GM15510 (cell line): ENCODE measurements around the gene HECW1.

Experiments used
- POLR2A ChIP-seq: IDR thresholded peaks from 3 replicates; pipeline ENCODE4 v1.6.1; 2011; ENCODE audit warnings: borderline replicate concordance; ENCODE audit not compliant: insufficient read length; ENCODE audit errors: extremely low read depth

HECW1 gene

GRCh38 chr7:43530553-43531410 lies 418.3 kb downstream of the HECW1 start:
- no peak for TF ChIP-seq POLR2A

- no peak for TF ChIP-seq POLR2A
Measured at GRCh38 chr7:43531700-43532099, 419.3 kb downstream of the HECW1 start.

- TF ChIP-seq POLR2A: no peak
Measured at GRCh38 chr7:43533801-43534479, 421.5 kb downstream of the HECW1 start.

GRCh38 chr7:43535031-43535451 lies 422.6 kb downstream of the HECW1 start:
- TF ChIP-seq POLR2A: no peak

GRCh38 chr7:43535810-43536585 lies 423.6 kb downstream of the HECW1 start:
- TF ChIP-seq POLR2A: no peak

- no peak for TF ChIP-seq POLR2A
Measured at GRCh38 chr7:43536773-43537172, 424.3 kb downstream of the HECW1 start.

- TF ChIP-seq POLR2A: no peak
Measured at GRCh38 chr7:43537765-43538403, 425.4 kb downstream of the HECW1 start.

GRCh38 chr7:43538404-43538771 lies 425.9 kb downstream of the HECW1 start:
- no peak for TF ChIP-seq POLR2A

GRCh38 chr7:43540471-43540870 lies 428.0 kb downstream of the HECW1 start:
- no peak for TF ChIP-seq POLR2A

- no peak for TF ChIP-seq POLR2A
Measured at GRCh38 chr7:43542716-43543115, 430.3 kb downstream of the HECW1 start.

- no peak for TF ChIP-seq POLR2A
Measured at GRCh38 chr7:43546231-43546630, 433.8 kb downstream of the HECW1 start.

- TF ChIP-seq POLR2A: no peak
Measured at GRCh38 chr7:43550427-43550826, 438.0 kb downstream of the HECW1 start.

GRCh38 chr7:43552122-43552521 lies 439.7 kb downstream of the HECW1 start:
- TF ChIP-seq POLR2A: no peak

- no peak for TF ChIP-seq POLR2A
Measured at GRCh38 chr7:43553999-43554398, 441.6 kb downstream of the HECW1 start.

- no peak for TF ChIP-seq POLR2A
Measured at GRCh38 chr7:43554423-43554822, 442.0 kb downstream of the HECW1 start.
